Hepatic stellate cell (primary cell): ENCODE data around the gene GLYR1.

ENCODE experiments used
- DNase-seq: peaks from one replicate; pipeline ENCODE4 v3.0.0; 2011; ENCODE audit warnings: low spot score

Gene GLYR1

DNA sequence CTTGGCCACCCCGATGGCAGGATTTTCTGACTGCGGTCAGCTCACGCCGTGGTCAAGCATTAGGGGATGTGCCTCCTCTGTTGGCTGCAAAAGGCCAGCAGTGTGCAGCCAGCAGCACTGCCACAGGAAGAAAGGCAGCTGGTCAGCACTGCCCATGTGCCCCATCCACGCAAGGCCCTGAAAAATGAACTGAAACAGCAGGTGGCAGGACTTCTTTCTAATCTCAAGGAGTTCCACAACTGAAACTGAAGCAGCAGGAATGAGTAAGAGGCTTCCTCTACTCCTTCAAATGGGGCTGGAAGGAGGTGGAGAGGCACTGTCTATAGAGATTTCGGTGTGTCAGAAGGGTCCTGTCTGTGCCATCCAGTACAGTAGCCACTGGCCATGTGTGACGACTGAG, 83.3 kb downstream of the GLYR1 start:
- DNase-seq: no peak

- DNase-seq: no peak
Measured at GRCh38 chr16:4762205-4762604, 84.9 kb downstream of the GLYR1 start.

DNA sequence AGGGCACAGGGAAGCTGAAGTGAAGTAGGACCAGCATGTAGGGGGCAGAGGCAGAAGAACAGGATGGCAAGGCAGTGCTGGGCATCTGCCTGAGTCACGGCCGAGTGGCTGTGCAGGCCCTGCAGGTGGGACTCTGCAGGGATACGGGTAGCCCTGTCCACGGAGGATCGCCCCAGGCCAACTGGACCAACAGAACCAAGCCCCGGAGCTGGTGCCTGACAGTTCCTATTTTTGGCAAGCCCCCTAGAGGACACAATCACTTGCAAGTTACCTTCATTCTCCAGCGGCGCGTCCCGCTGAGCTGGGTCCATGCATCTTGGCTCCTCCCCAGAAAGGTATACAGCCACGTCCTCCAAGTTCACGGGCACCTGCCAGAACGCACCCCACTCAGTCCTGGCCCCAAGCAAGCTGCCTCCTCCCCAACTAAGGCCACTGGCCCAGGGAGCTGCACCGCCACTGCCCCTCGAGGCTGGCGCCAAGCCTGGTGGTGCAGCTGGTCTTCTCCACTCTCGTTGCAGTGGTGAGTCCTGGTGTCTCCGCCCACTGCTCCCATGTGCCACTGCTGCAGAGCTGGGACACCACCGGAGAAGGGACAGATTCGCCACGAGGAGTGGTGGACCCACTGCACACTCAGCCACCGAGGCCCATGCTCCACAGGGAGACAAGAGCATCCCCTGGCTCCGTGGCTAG, 86.7 kb downstream of the GLYR1 start:
- DNase-seq: no peak

DNA sequence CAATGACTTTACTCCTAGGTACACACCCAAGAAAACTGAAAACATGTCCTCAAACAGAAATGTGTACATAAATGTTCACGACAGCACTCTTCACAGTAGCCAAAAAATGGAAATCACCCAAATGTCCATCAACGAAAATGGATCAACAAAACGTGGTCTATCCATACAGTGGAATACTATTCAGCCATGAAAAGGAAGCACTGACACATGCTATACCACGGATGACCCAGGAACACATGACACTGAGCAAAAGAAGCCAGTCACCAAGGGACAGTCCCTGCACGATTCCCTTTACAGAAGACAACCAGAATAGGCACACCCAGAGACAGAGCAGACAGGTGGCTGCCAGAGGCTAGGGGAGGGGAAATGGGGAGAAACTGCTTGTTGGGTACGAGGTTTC, 91.4 kb downstream of the GLYR1 start:
- no peak for DNase-seq

- no peak for DNase-seq
Measured at GRCh38 chr16:4754865-4755264, 92.2 kb downstream of the GLYR1 start.

GRCh38 chr16:4753227-4753626, 93.9 kb downstream of the GLYR1 start:
- no peak for DNase-seq
